GM10266 (cell line): ENCODE measurements around the gene ECHDC1.
"Not testable (repeated sequence)": the region's sequence is repeated elsewhere in the genome, so short reads cannot be mapped to it uniquely, and the experiment has no call there.

Experiments used
- DNase-seq: peaks from one replicate; pipeline ENCODE4 v3.0.0; 2012; ENCODE audit errors: extremely low spot score
- TF ChIP-seq, protein P1 (sequence below): IDR thresholded peaks from 2 replicates; pipeline ENCODE4 v1.5.1; 2012; ENCODE audit warnings: mild to moderate bottlenecking, low read depth; ENCODE audit not compliant: control insufficient read depth, insufficient read depth; ENCODE audit errors: missing control alignments

Gene ECHDC1, protein sequence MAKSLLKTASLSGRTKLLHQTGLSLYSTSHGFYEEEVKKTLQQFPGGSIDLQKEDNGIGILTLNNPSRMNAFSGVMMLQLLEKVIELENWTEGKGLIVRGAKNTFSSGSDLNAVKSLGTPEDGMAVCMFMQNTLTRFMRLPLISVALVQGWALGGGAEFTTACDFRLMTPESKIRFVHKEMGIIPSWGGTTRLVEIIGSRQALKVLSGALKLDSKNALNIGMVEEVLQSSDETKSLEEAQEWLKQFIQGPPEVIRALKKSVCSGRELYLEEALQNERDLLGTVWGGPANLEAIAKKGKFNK

DNA sequence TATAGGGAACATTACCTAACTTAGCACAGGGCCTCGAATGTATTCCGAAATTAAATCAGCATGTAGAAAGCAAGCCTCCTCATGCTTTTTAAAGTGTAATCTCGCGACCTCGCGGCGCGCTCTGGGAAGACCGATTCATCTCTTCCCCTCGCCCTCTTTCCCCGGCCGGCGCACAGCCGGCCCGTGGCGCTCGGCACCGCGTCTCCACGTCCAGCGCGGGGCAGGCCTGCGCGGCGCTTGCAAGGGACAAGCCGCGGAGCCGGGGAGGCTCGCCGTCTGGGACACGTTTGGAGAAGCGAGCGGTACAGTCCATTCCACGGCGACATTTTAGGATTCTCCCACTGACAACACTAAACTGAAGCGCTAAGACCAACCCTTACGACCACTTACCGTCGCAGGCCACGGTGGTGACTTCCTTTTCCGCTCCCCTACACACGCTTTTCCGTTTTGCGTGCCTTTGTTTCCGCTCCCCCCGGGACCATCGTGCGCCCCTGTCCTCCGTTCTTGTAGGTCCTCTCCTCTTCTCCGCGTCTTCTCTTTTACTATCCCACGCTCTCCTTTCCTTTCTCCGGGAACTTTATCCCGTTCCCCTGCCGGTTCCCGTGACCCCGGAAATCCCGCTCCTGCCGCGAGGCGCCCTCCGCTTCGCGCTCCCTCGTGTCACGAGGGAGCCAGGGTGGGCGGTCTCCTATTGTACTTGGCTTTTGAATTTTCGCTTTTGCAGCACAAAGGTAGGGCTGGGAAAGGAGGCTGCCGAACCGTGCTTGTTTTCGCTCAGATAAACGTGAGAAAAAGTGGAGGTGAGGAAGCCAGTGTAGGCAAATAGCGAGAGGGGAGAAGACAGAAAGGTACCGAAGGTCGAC lies at the start of gene ECHDC1:
ECHDC1 (minus strand) TSS at position 664 of the 863 bp plus-strand sequence. CDS start 12,581 bp downstream, outside the sequence.
- TF ChIP-seq, protein P1, sequence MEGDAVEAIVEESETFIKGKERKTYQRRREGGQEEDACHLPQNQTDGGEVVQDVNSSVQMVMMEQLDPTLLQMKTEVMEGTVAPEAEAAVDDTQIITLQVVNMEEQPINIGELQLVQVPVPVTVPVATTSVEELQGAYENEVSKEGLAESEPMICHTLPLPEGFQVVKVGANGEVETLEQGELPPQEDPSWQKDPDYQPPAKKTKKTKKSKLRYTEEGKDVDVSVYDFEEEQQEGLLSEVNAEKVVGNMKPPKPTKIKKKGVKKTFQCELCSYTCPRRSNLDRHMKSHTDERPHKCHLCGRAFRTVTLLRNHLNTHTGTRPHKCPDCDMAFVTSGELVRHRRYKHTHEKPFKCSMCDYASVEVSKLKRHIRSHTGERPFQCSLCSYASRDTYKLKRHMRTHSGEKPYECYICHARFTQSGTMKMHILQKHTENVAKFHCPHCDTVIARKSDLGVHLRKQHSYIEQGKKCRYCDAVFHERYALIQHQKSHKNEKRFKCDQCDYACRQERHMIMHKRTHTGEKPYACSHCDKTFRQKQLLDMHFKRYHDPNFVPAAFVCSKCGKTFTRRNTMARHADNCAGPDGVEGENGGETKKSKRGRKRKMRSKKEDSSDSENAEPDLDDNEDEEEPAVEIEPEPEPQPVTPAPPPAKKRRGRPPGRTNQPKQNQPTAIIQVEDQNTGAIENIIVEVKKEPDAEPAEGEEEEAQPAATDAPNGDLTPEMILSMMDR = no peak
- peak; percentile 68 for DNase-seq

DNA sequence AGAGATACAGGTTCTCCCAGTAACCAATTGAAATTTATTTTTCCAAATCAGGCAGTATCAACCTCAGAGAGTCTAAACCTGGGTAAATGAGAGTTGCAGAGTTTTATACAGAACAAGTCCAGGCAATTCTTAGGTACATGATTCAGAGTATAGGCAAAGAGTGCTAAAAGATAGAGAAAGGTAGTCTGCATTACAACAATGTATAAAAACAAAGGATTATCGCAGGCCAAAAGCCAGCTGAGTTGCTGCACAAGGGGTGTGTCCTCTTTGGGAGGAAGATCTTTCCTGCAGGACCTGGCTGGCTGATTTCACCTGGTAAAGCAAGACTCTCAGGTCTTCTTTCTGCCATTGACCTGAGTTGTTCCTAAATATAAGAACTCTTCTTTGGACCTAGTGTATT lies 48.9 kb upstream of the ECHDC1 start:
- TF ChIP-seq, protein P1 = no peak
- no peak for DNase-seq

DNA sequence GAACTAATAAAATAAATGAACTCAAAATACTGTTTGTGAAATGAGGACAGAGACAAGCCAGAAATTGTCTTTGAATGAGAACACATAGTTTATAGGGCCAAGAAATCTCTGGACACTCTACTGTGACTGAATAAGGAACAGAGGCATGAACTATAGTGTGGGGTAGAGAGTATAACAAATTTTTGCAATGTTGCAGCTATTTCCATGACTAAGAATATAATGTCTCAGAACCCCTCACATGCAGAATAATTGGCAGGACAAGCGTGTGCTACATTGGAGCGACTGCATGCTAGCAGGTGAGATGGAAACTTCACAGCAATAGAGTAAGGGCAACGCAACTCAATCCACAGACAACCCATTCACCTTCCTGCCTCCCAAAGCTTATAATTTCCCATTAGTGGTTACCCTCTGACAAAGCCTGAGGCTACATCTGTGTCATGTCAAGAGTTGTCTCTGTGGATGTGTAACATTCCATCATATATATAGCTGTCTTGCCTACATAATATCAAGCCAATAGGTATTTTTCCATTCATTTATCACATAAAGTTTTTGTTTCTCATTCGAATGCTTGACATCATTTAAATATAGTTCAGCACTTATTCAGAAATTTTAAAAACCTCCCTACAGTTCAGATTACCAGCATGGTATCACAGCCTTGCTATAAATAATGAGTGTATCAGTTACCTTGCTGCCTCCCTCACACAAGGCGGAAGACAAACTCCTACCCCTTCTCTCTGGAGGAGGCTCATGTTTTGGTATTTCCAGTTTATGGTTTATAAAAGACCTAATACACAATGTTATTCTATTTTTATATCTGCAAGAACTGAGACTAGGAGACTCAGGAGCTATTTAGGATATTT lies 47.9 kb upstream of the ECHDC1 start:
- TF ChIP-seq, protein P1 = no peak
- no peak for DNase-seq

DNA sequence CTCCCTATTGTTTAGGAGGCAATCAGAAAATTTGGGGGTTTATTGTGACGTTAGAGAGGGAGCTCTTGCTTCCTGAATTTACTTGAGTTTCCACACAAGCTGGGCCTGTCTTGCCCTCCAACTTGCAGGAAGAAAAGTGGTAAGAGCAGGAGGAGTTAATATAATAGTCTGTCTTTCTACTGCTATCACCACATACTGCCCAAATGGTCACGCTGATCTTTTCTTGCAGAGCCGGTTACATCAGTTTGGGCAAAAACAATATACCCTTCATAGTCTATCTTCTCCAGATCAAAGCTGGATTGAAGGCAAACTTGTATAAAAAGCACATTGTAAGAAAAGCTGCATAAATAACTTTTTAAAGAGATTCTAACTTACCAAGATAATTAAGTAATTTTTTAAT lies 46.3 kb upstream of the ECHDC1 start:
- TF ChIP-seq, protein P1 = no peak
- DNase-seq = no peak

DNA sequence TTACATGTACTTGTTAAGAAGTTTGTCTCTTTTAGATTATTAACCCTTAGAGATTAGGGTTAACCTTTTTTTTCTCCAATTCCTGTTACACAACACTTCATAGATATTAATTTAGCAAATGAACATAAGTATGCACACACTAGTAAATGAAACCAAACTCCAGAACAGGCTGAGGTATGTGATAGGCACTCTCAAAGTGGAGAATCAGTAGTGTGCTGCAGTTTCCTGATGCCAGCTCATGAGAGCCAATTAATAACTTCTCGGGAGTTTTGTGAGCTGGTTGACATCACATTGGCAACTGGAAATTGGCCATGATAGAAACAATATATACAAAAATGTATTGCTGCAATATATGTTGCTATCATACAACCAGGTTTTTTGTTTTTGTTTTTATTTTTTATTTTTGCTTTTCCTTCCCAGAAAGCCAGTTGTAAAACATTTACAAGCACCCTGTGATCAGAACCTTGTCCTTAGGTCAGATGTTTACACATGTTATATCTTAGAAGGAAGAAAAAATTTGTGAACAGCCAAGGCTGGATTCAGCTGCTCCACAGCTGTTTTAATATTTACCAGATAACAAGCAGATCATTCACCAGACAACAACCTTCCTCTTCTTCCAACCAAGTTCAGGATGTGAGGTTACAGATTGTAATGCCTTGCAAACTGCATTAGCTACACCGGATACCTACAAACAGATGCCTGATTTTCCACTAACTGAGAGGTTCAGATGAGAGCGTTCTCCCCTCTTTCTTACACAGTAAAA lies 42.4 kb upstream of the ECHDC1 start:
- TF ChIP-seq, protein P1 = no peak
- no peak for DNase-seq

DNA sequence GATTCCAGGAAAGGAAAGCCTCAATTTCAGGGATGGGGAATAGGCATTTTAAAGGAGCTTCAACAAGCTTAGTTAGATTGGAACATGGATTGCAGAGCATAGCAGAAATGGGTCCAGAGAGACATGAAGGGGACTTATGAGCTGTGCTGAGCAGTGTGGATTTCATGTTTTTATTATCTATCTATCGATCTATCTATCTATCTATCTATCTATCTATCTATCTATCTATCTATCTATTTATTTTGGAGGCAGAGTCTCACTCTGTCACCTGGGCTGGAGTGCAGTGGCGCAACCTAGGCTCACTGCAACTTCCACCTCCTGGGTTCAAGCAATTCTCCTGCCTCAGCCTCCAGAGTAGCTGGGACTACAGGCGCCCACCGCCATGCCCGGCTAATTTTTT lies 41.4 kb upstream of the ECHDC1 start:
- DNase-seq = not testable (repeated sequence)

DNA sequence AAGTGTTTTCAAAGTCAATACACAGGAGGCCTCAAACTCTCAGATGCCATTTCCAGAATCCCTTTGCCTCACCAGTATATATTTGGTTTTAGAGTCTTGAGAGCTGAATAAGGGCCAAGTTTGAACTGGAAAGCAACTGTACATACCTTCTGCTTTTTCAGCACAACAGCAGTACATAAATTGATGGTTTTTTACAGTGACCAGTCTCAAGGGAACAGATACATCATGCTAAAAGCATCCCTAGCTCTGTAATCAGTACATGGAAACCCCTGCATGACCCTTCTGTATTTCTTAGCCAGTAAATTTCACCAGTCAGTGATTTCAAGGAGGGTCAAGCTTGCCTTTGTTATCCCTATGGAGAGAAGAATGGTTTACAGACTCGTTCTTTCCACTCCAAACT lies 40.6 kb upstream of the ECHDC1 start:
- TF ChIP-seq, protein P1 = no peak
- no peak for DNase-seq
